ENCODE data around the gene BRINP3. TPM values are rescaled to one million over a fixed set of nuclear protein-coding genes. Genes with fewer than 3 reads are reported as not detected.

Gene BRINP3
- total and polyA plus RNA-seq, 4 donors, result 0.06 to 19.8 (median 0.64) TPM

DNA sequence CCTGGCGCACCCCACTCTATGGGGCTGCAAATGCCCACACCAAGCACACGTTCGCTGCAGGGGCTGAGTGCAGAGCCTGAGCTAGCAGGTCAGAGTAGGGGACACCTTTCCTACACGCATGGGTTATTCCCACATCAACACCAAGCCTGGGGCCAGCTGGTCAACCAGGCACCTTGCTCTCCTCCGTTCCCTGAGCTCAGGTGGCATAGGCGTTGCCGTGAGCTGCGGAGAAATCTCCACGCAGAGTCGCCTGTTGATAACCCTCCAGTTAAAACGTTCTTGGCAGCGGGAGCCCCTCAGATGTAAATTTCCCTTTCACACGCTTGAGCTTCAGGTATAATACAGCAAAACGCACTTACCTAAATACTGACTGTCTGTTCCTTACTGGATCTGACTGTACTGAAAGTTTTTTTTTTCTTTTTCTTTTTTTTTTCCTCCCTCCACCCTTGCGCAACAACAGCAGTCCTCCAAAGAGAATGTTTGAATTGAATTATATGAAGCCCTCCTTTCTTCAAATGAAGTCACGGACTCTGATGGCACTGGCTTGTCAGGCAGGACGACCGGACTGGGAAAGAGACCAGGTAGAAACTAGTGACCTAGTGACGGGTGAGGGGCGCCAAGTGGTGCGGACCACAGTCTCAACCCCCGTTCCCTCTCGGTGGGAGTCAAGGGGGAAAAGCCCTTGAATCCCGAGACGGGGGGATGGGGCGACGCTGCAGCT is 2.1 kb downstream of the BRINP3 start:
- peaks cover 0 to 20% (median 4%) of the 10 kb centered on the region in 5 donors for H3K4me1 ChIP-seq (ENCODE audit: control insufficient read depth in 5 of 5, insufficient read depth in 5 of 5, low read length in 5 of 5)
- peaks cover 0 to 38% (median 12%) of the 10 kb centered on the region in 3 donors for H3K27me3 ChIP-seq (ENCODE audit: control insufficient read depth in 3 of 3, insufficient read depth in 3 of 3, low read length in 2 of 3)
- no peak overlapping the region for H3K4me3 ChIP-seq
- DNase-seq (peak; percentile 45 to 73 (median 65)), ATAC-seq (ENCODE audit: insufficient read depth, low FRiP score) (no peak)
- H3K9me3 ChIP-seq (ENCODE audit: control insufficient read depth in 4 of 4, insufficient read depth in 3 of 4, low read length in 3 of 4), result peaks cover 0 to 3% (median 0%) of the 10 kb centered on the region in 4 donors
- 2 to 3% methylated on average over 27 of the region's 27 CpGs for WGBS, 2 donors
- TF ChIP-seq, protein P1, sequence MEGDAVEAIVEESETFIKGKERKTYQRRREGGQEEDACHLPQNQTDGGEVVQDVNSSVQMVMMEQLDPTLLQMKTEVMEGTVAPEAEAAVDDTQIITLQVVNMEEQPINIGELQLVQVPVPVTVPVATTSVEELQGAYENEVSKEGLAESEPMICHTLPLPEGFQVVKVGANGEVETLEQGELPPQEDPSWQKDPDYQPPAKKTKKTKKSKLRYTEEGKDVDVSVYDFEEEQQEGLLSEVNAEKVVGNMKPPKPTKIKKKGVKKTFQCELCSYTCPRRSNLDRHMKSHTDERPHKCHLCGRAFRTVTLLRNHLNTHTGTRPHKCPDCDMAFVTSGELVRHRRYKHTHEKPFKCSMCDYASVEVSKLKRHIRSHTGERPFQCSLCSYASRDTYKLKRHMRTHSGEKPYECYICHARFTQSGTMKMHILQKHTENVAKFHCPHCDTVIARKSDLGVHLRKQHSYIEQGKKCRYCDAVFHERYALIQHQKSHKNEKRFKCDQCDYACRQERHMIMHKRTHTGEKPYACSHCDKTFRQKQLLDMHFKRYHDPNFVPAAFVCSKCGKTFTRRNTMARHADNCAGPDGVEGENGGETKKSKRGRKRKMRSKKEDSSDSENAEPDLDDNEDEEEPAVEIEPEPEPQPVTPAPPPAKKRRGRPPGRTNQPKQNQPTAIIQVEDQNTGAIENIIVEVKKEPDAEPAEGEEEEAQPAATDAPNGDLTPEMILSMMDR (IDR thresholded peaks at IDR 0.05; ENCODE audit: control extremely low read depth, extremely low read depth), result no peak
- no peaks in the 10 kb centered on the region for H3K36me3 ChIP-seq (ENCODE audit: control insufficient read depth in 4 of 4, insufficient read depth in 4 of 4, low read length in 4 of 4)
- H3K27ac ChIP-seq (ENCODE audit: low read depth in 1 of 2, low read length in 1 of 2), result peak overlapping the region; percentile 6 to 22
- peak overlapping the region; percentile 21 to 65 for H3K9ac ChIP-seq (ENCODE audit: insufficient read depth in 1 of 2, low read length in 2 of 2)

- TF ChIP-seq, protein P1 (IDR thresholded peaks at IDR 0.05; ENCODE audit: control extremely low read depth, extremely low read depth), result no peak
- peaks cover 0 to 20% (median 4%) of the 10 kb centered on the region in 5 donors for H3K4me1 ChIP-seq (ENCODE audit: control insufficient read depth in 5 of 5, insufficient read depth in 5 of 5, low read length in 5 of 5)
- H3K27ac ChIP-seq (ENCODE audit: low read depth in 1 of 2, low read length in 1 of 2), result peak overlapping the region in 1 of 2 donors; percentile 46
- DNase-seq, result peak; percentile 52 to 67 (median 63)
- WGBS, 2 donors, result 11 to 13% methylated on average over 13 of the region's 13 CpGs
- peaks cover 0 to 35% (median 12%) of the 10 kb centered on the region in 3 donors for H3K27me3 ChIP-seq (ENCODE audit: control insufficient read depth in 3 of 3, insufficient read depth in 3 of 3, low read length in 2 of 3)
- H3K9ac ChIP-seq (ENCODE audit: insufficient read depth in 1 of 2, low read length in 2 of 2), result peak overlapping the region; percentile 21 to 65
- H3K4me3 ChIP-seq, result no peak overlapping the region
- ATAC-seq (ENCODE audit: insufficient read depth, low FRiP score), result no peak
- peaks cover 0 to 3% (median 0%) of the 10 kb centered on the region in 4 donors for H3K9me3 ChIP-seq (ENCODE audit: control insufficient read depth in 4 of 4, insufficient read depth in 3 of 4, low read length in 3 of 4)
- no peaks in the 10 kb centered on the region for H3K36me3 ChIP-seq (ENCODE audit: control insufficient read depth in 4 of 4, insufficient read depth in 4 of 4, low read length in 4 of 4)
Observed at GRCh38 chr1:190474650-190475211, 2.9 kb downstream of the BRINP3 start.

DNA sequence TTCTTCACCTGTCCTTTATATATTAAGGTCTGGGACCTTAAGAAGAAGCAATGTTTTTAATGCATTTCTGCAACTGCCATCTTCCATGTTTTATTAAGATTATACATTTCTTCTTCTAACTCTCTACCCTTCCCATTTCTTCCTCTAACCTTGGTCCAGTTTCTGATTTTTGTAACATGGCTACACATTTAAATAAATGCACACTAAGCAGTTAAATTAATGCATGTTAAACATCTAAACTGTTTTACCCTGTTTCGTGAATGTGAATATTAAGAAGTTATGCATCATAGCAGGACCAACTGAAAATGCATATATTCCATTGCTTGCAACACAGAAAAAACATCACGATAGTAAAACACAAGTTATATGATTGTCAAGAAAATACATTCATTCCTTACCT is 3.7 kb downstream of the BRINP3 start:
- no peak overlapping the region for H3K9ac ChIP-seq (ENCODE audit: insufficient read depth in 1 of 2, low read length in 2 of 2)
- H3K4me3 ChIP-seq, result no peak overlapping the region
- peaks cover 0 to 14% (median 4%) of the 10 kb centered on the region in 5 donors for H3K4me1 ChIP-seq (ENCODE audit: control insufficient read depth in 5 of 5, insufficient read depth in 5 of 5, low read length in 5 of 5)
- ATAC-seq (ENCODE audit: insufficient read depth, low FRiP score), result no peak
- peaks cover 0 to 3% (median 0%) of the 10 kb centered on the region in 4 donors for H3K9me3 ChIP-seq (ENCODE audit: control insufficient read depth in 4 of 4, insufficient read depth in 3 of 4, low read length in 3 of 4)
- H3K36me3 ChIP-seq (ENCODE audit: control insufficient read depth in 4 of 4, insufficient read depth in 4 of 4, low read length in 4 of 4), result no peaks in the 10 kb centered on the region
- TF ChIP-seq, protein P1 (IDR thresholded peaks at IDR 0.05; ENCODE audit: control extremely low read depth, extremely low read depth), result no peak
- WGBS, 2 donors, result 72 to 78% methylated on average over 2 of the region's 2 CpGs
- H3K27ac ChIP-seq (ENCODE audit: low read depth in 1 of 2, low read length in 1 of 2), result peak overlapping the region in 1 of 2 donors; percentile 46
- peak in 1 of 3 donors; percentile 17 for DNase-seq
- peaks cover 0 to 32% (median 10%) of the 10 kb centered on the region in 3 donors for H3K27me3 ChIP-seq (ENCODE audit: control insufficient read depth in 3 of 3, insufficient read depth in 3 of 3, low read length in 2 of 3)

Data from lung (tissue), 12 donors.